OCI-LY7 (cell line): ENCODE data around the gene FANCI. TPM values are rescaled to one million over a fixed set of nuclear protein-coding genes. Genes with fewer than 3 reads are reported as not detected.

Experiments used
- BruUV-seq: library from RNA; stranded (reverse); fragments of 400-500 nt; replicated peaks from 2 replicates; lab custom pipeline; 2021; lab: Mats Ljungman, UMichigan
- CTCF ChIA-PET: fragments of 300-600 bp; sonication (Branson Sonifier 250); formaldehyde crosslinking; loops from one replicate; lab custom pipeline; 2022; ENCODE audit warnings: antibody characterized with exemption; ENCODE audit not compliant: unreplicated experiment; lab: Charles Lee
- POLR2A ChIA-PET: fragments of 300-600 bp; sonication (Branson Sonifier 250); formaldehyde crosslinking; loops from one replicate; lab custom pipeline; 2022; ENCODE audit warnings: antibody characterized with exemption; lab: Charles Lee
- DNase-seq: peaks from one replicate; pipeline ENCODE4 v3.0.0-alpha.2; 2015; ENCODE audit warnings: low spot score
- H2AFZ ChIP-seq: fragments of 200-600 bp; sonication (generic), shearing (Covaris generic); 2 replicates; pipeline ENCODE4 v1.6.1; 2014; ENCODE audit warnings: mild to moderate bottlenecking, antibody characterized with exemption, low read length, moderate library complexity
- H3K27ac ChIP-seq: fragments of 200-600 bp; sonication (generic); 2 replicates; pipeline ENCODE4 v1.5.1; 2014; ENCODE audit warnings: mixed run types, low read depth, mild to moderate bottlenecking, moderate library complexity, low read length, inconsistent platforms; ENCODE audit not compliant: poor library complexity, severe bottlenecking
- H3K36me3 ChIP-seq: fragments of 200-600 bp; sonication (generic); 2 replicates; pipeline ENCODE4 v1.6.1; 2014; ENCODE audit warnings: mild to moderate bottlenecking, antibody characterized with exemption, low read length, moderate library complexity, mixed read lengths; ENCODE audit not compliant: insufficient read depth
- H3K4me1 ChIP-seq: fragments of 200-600 bp; sonication (generic); 2 replicates; pipeline ENCODE4 v1.5.1; 2014; ENCODE audit warnings: mild to moderate bottlenecking, low read length; ENCODE audit not compliant: insufficient read depth, poor library complexity, severe bottlenecking
- H3K4me2 ChIP-seq: fragments of 200-600 bp; sonication (generic); 2 replicates; pipeline ENCODE4 v1.6.1; 2014; ENCODE audit warnings: mild to moderate bottlenecking, low read length
- H3K4me3 ChIP-seq: fragments of 200-600 bp; sonication (generic); 2 replicates; pipeline ENCODE4 v1.5.1; 2014; ENCODE audit warnings: mild to moderate bottlenecking, low read depth, low read length; ENCODE audit not compliant: poor library complexity, severe bottlenecking
- H3K79me2 ChIP-seq: fragments of 200-600 bp; sonication (generic); 2 replicates; pipeline ENCODE4 v1.6.1; 2016; ENCODE audit warnings: low read depth, mild to moderate bottlenecking, low read length, moderate library complexity, mixed read lengths; ENCODE audit not compliant: insufficient read depth
- H3K9me2 ChIP-seq: fragments of 200-600 bp; sonication (generic); 2 replicates; pipeline ENCODE4 v1.6.1; 2016; ENCODE audit warnings: mild to moderate bottlenecking, low read length, mixed read lengths; ENCODE audit not compliant: insufficient read depth
- H3K9me3 ChIP-seq: fragments of 200-600 bp; sonication (generic); 2 replicates; pipeline ENCODE4 v1.6.1; 2014; ENCODE audit warnings: mild to moderate bottlenecking, mixed run types, low read length, mixed read lengths
- H4K20me1 ChIP-seq: fragments of 200-600 bp; sonication (generic); 2 replicates; pipeline ENCODE4 v1.6.1; 2014; ENCODE audit warnings: mild to moderate bottlenecking, antibody characterized with exemption, low read length, moderate library complexity, mixed read lengths; ENCODE audit not compliant: insufficient read depth
- CTCF ChIP-seq: fragments of 200-600 bp; sonication (generic); conservative IDR thresholded peaks from 2 replicates; pipeline ENCODE4 v1.5.1; 2014; ENCODE audit warnings: mild to moderate bottlenecking, antibody characterized with exemption, low read length, moderate library complexity, mixed read lengths
- EZH2phosphoT487 ChIP-seq: fragments of 200-600 bp; sonication (generic); IDR thresholded peaks from 2 replicates; pipeline ENCODE4 v1.6.1; 2018; ENCODE audit warnings: low read depth, borderline replicate concordance, mild to moderate bottlenecking, mixed run types, antibody characterized with exemption, low read length, moderate library complexity, mixed read lengths
- intact Hi-C: fragments of 100-400 bp; cut with micrococcal nuclease; formaldehyde crosslinking; loops from one replicate; pipeline ENCODE4 v1.10.0; 2022; ENCODE audit not compliant: unreplicated experiment
- total RNA-seq, 2 experiments: library from RNA; depleted of rRNA in 1 of 2; stranded (reverse); fragments of >200 nt in 1 of 2; shearing (Covaris generic) in 1 of 2; gene quantifications; 2 replicates each; pipeline ENCODE4 v1.2.3, GENCODE V29; 2014 to 2022

FANCI gene
- total RNA-seq, 2 experiments from 2014 or later = 112 to 211 TPM

GRCh38 chr15:89356634-89357298, 113.0 kb downstream of the FANCI start:
- POLR2A ChIA-PET = no interaction called here
- Histone ChIP-seq H3K9me2 (no peaks in the 10 kb centered on the region), H3K79me2 (no peaks in the 10 kb centered on the region), H3K4me3 (no peak overlapping the region), H4K20me1 (no peaks in the 10 kb centered on the region), H3K4me1 (peaks cover 3% of the 10 kb centered on the region), H3K27ac (no peak overlapping the region), H3K4me2 (no peak overlapping the region), H3K36me3 (no peaks in the 10 kb centered on the region), H2AFZ (no peak overlapping the region), H3K9me3 (no peaks in the 10 kb centered on the region)
- intact Hi-C loops = no loop called here
- BruUV-seq = no TSS peak
- CTCF ChIA-PET = no interaction called here
- TF ChIP-seq EZH2phosphoT487 = no peak
- peak; percentile 77 for TF ChIP-seq CTCF
- DNase-seq = peak; percentile 25

- TF ChIP-seq CTCF (no peak), EZH2phosphoT487 (no peak)
- no peaks in the 10 kb centered on the region for H3K36me3 ChIP-seq
- intact Hi-C loops = loop anchor here (1.0 kb wide), 2 partner anchors 72 to 114 kb away; no protein-coding TSS in a partner anchor
- peak overlapping the region; percentile 69 for H3K4me2 ChIP-seq
- H3K9me2 ChIP-seq = no peaks in the 10 kb centered on the region
- H3K4me3 ChIP-seq = peak overlapping the region; percentile 67
- H3K79me2 ChIP-seq = no peaks in the 10 kb centered on the region
- H3K4me1 ChIP-seq = peaks cover 3% of the 10 kb centered on the region
- ChIA-PET CTCF (interaction anchor here (0.6 to 1.2 kb wide), 11 partner anchors 10 to 126 kb away, joined by 3 to 10 read pairs (median 4); no protein-coding TSS in a partner anchor), POLR2A (no interaction called here)
- H3K27ac ChIP-seq = no peak overlapping the region
- H3K9me3 ChIP-seq = no peaks in the 10 kb centered on the region
- BruUV-seq = no TSS peak
- H2AFZ ChIP-seq = peak overlapping the region; percentile 62; the same call in 1 of the 2 replicates
- no peak for DNase-seq
- no peaks in the 10 kb centered on the region for H4K20me1 ChIP-seq
Measured at GRCh38 chr15:89358435-89358754, 114.6 kb downstream of the FANCI start.
